Fibroblast of lung (primary cell): ENCODE results near the gene STAT3. TPM values are rescaled to one million over a fixed set of nuclear protein-coding genes. Genes with fewer than 3 reads are reported as not detected.

Source experiments
- DNase-seq, 2 donors: peaks; one replicate each; pipeline versions ENCODE4 v3.0.0 to v3.0.0-alpha.2; 2010; ENCODE audit warnings: low read depth in 2 of 2
- H2AFZ ChIP-seq: 2 replicates; pipeline ENCODE4 v1.5.1; 2012; ENCODE audit warnings: low read length, control low read depth, inconsistent platforms
- H3K27ac ChIP-seq: 2 replicates; pipeline ENCODE4 v1.5.1; 2011; ENCODE audit warnings: low read length, control low read depth; ENCODE audit not compliant: insufficient read depth
- H3K27me3 ChIP-seq: 2 replicates; pipeline ENCODE4 v1.5.1; 2011; ENCODE audit warnings: mild to moderate bottlenecking, low read length; ENCODE audit not compliant: control insufficient read depth, insufficient read depth
- H3K36me3 ChIP-seq: 2 replicates; pipeline ENCODE4 v1.5.1; 2011; ENCODE audit warnings: low read length; ENCODE audit not compliant: control insufficient read depth, insufficient read depth
- H3K4me1 ChIP-seq: 2 replicates; pipeline ENCODE4 v1.5.1; 2011; ENCODE audit warnings: low read length; ENCODE audit not compliant: control insufficient read depth, insufficient read depth; ENCODE audit errors: extremely low read depth
- H3K4me2 ChIP-seq: 2 replicates; pipeline ENCODE4 v1.5.1; 2011; ENCODE audit warnings: low read length, control low read depth; ENCODE audit not compliant: insufficient read depth; ENCODE audit errors: extremely low read depth
- H3K4me3 ChIP-seq, 4 experiments: fragments of 200-600 bp in 1 of 4; sonication (generic) in 1 of 4; replicated peaks in 1 of 4; 2 replicates each; pipeline ENCODE4 v1.5.1; 2011 to 2016; ENCODE audit warnings: low read length in 4 of 4, low read depth in 3 of 4, mild to moderate bottlenecking in 3 of 4, control low read depth in 2 of 4, inconsistent platforms in 1 of 4, mixed read lengths in 1 of 4; ENCODE audit not compliant: insufficient read depth in 1 of 4; ENCODE audit errors: control extremely low read depth in 1 of 4
- H3K79me2 ChIP-seq: 2 replicates; pipeline ENCODE4 v1.5.1; 2012; ENCODE audit warnings: mild to moderate bottlenecking, low read length, inconsistent platforms; ENCODE audit not compliant: control insufficient read depth, insufficient read depth
- H3K9ac ChIP-seq: 2 replicates; pipeline ENCODE4 v1.5.1; 2011; ENCODE audit warnings: mild to moderate bottlenecking, low read length, control low read depth; ENCODE audit not compliant: insufficient read depth
- H3K9me3 ChIP-seq: 2 replicates; pipeline ENCODE4 v1.5.1; 2012; ENCODE audit warnings: low read depth, low read length; ENCODE audit not compliant: control insufficient read depth, insufficient read depth
- H4K20me1 ChIP-seq: 2 replicates; pipeline ENCODE4 v1.5.1; 2011; ENCODE audit warnings: low read length; ENCODE audit not compliant: control insufficient read depth, insufficient read depth; ENCODE audit errors: extremely low read depth
- CTCF ChIP-seq, 2 donors: IDR thresholded peaks in 1 of 2; conservative IDR thresholded peaks in 1 of 2; 1 replicate in 1 of 2; 2 replicates in 1 of 2; pipeline ENCODE4 v1.5.1; 2011 to 2012; ENCODE audit warnings: low read length in 2 of 2, control low read depth in 1 of 2, inconsistent platforms in 1 of 2, low read depth in 1 of 2, mild to moderate bottlenecking in 1 of 2
- EZH2 ChIP-seq: IDR thresholded peaks from 2 replicates; pipeline ENCODE4 v1.5.1; 2012; ENCODE audit warnings: low read length, control low read depth, mild to moderate bottlenecking; ENCODE audit errors: missing control alignments
- polyA plus RNA-seq, 2 donors: library from polyadenylated mRNA; depleted of rRNA in 1 of 2; stranded (reverse) in 1 of 2; unstranded in 1 of 2; fragments of >200 nt; gene quantifications; 2 replicates each; pipeline ENCODE4 v1.2.1, GENCODE V29; 2011 to 2012; ENCODE audit warnings: missing spikeins in 1 of 2
- total RNA-seq: library from RNA; depleted of rRNA; stranded (reverse); fragments of >200 nt; gene quantifications from 2 replicates; pipeline ENCODE4 v1.2.1, GENCODE V29; 2014

The STAT3 gene
- total and polyA plus RNA-seq, 2 donors (not counting 1 experiment from before 2014, with no cell fraction given), result 75.0 to 101 TPM

- no peak overlapping the region for H3K4me2 ChIP-seq
- H3K4me3 ChIP-seq, result no peak overlapping the region
- TF ChIP-seq CTCF (conservative IDR thresholded peaks at IDR 0.05 in 1 of 2, IDR thresholded peaks at IDR 0.05 in 1 of 2; ENCODE audit: low read depth in 1 of 2, low read length in 2 of 2), result no peak
- no peak for TF ChIP-seq EZH2
- DNase-seq, result no peak
- H3K27ac ChIP-seq, result no peak overlapping the region
- H3K79me2 ChIP-seq, result peaks cover 7% of the 10 kb centered on the region
- H4K20me1 ChIP-seq, result no peaks in the 10 kb centered on the region
- no peaks in the 10 kb centered on the region for H3K9me3 ChIP-seq
- peaks cover 15% of the 10 kb centered on the region for H3K36me3 ChIP-seq
- no peak overlapping the region for H2AFZ ChIP-seq
- H3K9ac ChIP-seq, result no peak overlapping the region
- peaks cover 5% of the 10 kb centered on the region for H3K4me1 ChIP-seq
- no peaks in the 10 kb centered on the region for H3K27me3 ChIP-seq
Observed at GRCh38 chr17:42341568-42341967, 46.7 kb downstream of the STAT3 start.

- H3K4me3 ChIP-seq, result no peak overlapping the region
- H3K9me3 ChIP-seq, result no peaks in the 10 kb centered on the region
- no peaks in the 10 kb centered on the region for H3K79me2 ChIP-seq
- no peak overlapping the region for H2AFZ ChIP-seq
- H3K4me1 ChIP-seq, result peaks cover 4% of the 10 kb centered on the region
- no peak for TF ChIP-seq EZH2
- no peak for TF ChIP-seq CTCF (conservative IDR thresholded peaks at IDR 0.05 in 1 of 2, IDR thresholded peaks at IDR 0.05 in 1 of 2; ENCODE audit: low read depth in 1 of 2, low read length in 2 of 2)
- no peak overlapping the region for H3K27ac ChIP-seq
- H3K9ac ChIP-seq, result no peak overlapping the region
- no peak for DNase-seq
- no peaks in the 10 kb centered on the region for H3K27me3 ChIP-seq
- no peak overlapping the region for H3K4me2 ChIP-seq
- peaks cover 20% of the 10 kb centered on the region for H3K36me3 ChIP-seq
- no peaks in the 10 kb centered on the region for H4K20me1 ChIP-seq
Observed at GRCh38 chr17:42340691-42341127, 47.5 kb downstream of the STAT3 start.

- peaks cover 23% of the 10 kb centered on the region for H3K36me3 ChIP-seq
- H3K79me2 ChIP-seq, result no peaks in the 10 kb centered on the region
Observed at GRCh38 chr17:42339221-42339620, 49.0 kb downstream of the STAT3 start.

More at GRCh38 chr17:42339221-42339620, 49.0 kb downstream of the STAT3 start:
- no peaks in the 10 kb centered on the region for H3K27me3 ChIP-seq
- H3K4me2 ChIP-seq, result no peak overlapping the region
- H3K9me3 ChIP-seq, result no peaks in the 10 kb centered on the region
- H3K4me1 ChIP-seq, result peaks cover 4% of the 10 kb centered on the region
- H4K20me1 ChIP-seq, result no peaks in the 10 kb centered on the region
- no peak overlapping the region for H2AFZ ChIP-seq
- DNase-seq, result no peak
- TF ChIP-seq EZH2, result no peak
- no peak overlapping the region for H3K27ac ChIP-seq
- no peak overlapping the region for H3K9ac ChIP-seq
- no peak overlapping the region for H3K4me3 ChIP-seq
